Superior temporal gyrus (tissue), 1 donor: ENCODE results near the gene TWF1.
"Not testable (repeated sequence)": the region's sequence is repeated elsewhere in the genome, so short reads cannot be mapped to it uniquely, and the experiment has no call there.

ENCODE experiments used
- DNase-seq: peaks from one replicate; pipeline ENCODE4 v3.0.0-alpha.2; 2016; ENCODE audit errors: extremely low spot score

The TWF1 gene

DNA sequence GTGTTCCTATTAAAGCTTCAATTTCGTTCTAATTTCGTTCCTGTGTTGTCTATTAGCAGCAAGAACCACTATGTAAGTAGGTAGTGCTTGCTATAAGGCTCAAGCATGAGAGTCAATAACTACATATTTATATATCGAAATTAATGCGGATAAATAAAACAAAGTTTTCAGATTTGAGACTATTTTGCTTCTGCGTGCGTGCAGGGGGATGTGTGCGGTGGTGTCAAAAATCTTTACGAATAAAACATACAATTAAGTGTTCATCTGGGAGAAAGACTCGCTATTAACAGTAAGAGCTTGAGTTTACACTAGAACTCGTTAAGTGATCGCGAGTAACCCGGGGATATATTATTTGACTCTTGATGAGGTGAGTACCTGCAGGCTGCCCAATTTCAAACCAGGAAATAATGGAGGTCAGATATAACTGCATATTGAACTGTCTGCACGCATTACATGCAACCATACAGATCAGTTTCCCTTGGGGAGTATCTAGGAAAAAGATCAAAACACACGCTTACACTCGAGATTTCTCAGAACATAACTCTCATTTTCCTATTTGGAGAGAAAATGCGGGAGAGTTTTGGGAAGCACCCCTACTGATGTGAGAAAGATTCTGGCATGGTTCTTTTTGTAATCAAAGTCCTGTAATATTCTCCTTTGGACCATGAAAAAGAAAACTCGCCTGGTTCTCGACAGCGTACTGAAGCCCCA lies 813 bp downstream of the TWF1 start:
- DNase-seq = no peak

DNA sequence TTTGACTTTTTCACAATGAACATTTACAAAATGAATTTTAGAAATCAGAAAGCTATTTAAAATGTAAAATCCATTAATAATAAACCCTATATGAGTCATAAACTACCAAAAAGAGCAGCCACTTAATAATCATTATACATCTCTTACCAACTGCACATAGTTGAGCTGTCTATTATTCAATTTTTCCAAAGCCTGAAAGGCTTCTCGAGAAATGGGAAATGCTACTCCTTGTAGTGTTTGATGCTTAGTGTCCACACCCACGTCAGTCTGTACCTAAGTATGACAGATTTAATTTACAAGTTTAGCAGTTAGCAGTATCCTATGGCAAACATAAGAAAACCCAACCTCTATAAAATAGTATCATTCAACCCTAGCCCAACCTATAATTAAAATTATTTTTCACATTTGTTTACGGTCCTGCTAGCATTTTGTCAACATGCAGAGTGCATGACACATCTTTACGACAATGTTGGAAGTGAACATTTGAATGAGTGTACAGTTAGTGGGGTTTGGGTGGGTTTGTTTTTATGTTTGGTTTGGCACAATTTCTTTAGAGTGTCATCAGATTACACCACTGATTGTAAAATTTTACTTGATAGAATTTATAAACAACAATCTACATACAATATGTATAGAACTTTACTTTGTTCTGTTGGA lies 8.4 kb downstream of the TWF1 start:
- no peak for DNase-seq

DNA sequence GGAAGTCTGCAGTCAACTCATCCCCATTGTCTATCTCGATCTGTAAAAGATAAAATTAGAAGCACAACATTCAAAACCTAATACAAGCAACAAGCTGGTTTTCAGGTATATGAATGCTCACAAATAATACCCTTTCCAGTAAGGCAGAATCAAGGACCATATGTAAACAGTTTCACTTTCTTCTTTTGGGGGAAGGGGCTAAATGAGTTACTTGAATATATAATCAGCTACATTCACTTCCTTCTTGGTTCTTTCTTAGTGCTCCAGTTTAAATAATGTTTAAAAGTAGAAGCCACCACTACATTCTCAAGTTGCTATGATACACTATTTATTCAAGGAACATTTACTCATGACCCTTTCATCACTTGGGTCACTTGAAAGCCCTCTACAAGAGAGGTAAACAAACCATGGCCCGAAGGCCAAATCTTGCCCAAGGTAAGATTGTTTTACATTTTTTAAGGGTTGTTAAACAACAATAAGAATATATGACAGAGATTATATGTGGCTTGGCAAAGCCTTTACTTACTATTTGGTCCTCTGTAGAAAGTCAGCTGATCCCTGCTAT lies 10.3 kb downstream of the TWF1 start:
- no peak for DNase-seq

DNA sequence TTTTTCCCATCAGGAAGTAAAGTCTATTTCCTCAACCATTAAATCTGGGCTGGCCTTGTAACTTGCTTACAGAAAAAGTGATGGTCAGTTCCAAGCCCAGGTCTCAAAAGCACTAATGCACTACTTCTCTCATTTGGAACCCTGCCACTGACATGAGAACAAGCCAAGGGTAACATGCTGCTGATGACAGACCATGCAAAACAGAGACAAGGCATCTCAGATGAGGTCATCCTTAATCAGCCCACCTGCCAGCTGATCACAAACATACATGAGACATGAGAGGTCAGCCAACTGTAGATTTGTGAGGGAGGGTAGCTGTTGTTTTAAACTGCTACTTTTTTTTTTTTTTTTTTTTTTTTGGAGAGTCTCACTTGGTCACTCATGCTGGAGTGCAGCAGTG lies 16.2 kb downstream of the TWF1 start:
- DNase-seq = no peak

DNA sequence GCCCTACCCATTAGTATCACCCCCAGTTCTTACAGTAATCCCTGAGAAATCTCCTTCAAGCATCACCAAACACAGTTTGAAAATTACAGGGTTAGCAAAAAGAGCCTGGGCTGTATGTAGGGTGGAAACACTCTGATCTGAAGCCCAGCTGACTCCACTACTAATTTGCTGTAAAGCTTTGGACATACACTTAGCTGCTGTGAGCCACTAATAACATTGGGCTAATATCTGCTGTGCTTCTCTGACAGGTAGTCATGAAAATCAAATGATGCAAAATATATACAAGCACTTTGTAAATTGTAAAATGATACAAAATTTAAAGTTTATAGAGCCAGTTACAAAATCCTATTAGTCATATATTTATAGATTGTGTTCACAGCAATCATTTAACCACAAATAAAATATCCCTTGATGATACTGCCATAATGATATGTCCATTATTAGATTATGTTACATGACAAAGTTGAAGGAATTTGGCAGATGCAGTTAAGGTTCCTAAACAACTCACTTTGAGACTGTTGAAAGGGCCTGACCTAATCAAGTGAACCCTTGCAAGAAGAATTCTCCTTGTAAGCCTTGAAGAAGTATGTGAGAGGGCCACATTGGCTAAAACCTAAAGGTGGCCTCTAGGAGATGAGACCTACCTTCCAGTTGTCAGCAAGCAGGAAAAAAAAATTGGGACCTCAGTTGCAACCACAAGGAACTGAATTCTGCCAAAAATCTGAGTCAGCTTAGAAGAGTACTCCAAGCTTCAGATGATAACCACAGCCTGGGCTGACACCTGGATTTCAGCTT lies 19.0 kb downstream of the TWF1 start:
- DNase-seq = no peak

DNA sequence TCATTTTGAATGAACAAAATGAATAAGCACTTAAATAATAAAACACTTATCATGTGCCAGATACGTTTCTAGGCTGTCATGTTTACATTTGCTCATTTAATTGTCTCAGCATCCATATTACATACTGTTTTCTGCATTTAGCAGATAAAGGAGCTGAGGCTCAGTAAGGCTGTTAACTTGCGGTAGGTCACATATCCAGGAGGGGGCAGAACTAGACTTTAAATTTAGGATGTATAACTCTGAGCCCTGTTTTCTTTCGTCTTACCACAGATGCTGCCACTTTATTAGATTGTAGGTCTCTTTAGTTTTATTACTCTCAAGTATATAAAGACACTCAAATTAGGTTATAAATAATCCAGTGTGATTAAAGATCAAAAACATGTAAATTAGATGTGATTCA lies 29.6 kb downstream of the TWF1 start:
- DNase-seq = peak; percentile 52

DNA sequence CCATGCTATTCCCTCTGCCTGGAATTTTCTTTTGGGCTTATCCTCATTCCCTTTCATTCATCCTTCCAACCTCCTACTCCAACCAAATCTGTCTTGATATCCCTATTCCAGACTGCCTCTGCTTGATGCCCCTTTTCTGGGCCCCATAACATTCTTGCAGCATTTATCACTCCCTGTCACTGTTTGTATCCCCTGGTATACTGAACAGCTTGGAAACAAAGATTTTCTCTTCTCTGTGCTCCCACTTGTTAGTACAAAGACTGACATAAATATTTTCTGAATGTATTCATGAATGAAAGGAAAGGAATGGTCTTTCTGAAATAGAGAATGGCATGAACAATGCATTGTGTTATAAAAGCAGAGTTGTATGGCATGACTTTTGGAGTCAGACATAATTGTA lies 39.8 kb downstream of the TWF1 start:
- no peak for DNase-seq

DNA sequence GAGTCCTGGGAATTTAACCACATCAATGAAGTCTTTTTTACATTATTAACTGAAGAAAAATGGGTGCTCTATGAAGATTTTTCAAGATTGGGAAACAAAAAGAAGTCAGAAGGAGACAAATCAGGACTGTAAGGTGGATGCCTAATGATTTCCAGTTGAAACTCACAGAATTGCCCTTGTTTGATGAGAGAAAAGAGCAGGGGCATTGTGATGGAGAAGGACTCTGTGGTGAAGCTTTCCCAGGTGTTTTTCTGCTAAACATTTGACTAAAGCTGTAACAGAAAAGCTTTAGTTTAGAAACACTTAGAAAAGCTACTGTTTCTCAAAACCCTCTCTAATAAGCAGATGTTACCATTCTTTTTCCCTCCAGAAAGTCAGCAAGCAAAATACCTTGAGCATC lies 41.6 kb downstream of the TWF1 start:
- DNase-seq = no peak

DNA sequence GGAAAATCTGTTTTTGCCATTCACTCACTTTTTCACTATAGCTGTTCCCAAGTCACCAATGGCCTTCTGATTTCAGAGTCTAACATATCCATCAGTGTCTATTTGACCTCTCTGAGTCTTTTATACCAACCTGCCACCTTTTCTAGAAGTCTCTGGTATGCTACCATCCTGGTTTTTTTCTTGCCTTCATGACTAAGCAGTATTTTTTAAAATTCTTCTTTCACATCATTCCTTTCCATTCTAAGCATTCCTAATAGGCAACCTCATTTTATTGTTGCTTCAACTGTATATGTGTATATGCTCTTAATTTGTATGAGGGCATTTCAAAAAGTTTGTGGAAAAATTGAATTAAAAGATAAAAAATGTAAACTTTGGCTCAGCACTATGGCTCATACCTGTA lies 42.3 kb downstream of the TWF1 start:
- no peak for DNase-seq

DNA sequence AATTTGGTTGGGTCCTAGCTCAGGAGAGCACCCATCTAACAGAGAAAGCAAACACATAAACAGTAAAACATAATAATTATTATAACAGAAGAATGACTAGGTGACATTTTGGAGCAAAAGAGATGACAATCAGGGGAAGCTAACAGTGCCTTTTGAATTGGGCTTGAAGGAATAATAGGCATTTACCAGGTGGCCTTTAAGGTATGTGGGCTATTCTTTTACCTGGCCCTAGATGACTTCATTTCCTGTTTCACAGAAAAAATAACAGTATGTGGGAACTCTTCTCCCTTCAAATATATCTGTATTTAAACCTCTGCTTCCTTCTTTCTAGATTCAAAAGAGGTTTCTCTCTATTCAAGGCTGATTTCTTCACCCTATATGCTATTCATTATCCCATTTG lies 43.5 kb downstream of the TWF1 start:
- DNase-seq = no peak

DNA sequence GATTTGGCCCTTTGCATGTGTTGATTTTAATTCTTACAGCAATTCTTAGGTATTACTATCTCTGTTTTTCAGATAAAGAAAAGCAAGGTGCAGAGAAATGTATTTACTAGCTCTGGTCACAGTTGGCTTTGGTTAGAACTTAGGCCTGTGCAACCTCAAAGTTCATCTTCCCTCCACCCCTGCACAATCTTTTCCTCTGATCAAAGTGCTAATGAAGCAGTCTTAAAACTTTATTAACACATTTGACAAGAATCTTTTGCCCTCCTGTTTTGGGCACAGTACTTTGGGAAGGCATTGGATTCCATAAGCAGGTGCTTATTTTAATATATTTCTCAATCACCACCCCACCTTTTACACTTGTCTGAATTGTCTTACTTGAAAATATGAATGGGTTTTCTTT lies 44.6 kb downstream of the TWF1 start:
- no peak for DNase-seq

DNA sequence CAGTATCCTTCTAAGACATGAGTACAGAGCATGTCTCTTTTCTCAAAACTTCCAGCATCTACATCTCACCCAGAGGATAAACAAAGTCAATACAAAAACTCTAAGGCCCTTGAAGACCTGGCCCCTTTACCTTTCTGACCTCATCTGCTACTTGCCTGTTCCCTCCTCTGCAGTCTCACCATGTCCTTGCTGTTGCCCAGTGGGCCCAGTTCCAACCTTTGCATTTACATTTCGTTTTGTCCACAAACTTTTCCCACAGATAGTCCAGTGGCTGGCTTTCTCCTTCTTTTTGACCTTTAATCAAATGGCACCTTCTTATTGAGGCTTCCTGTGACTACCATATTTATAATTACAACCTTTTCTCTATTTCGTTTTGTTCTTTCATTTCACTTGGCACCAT lies 45.7 kb downstream of the TWF1 start:
- DNase-seq = no peak

DNA sequence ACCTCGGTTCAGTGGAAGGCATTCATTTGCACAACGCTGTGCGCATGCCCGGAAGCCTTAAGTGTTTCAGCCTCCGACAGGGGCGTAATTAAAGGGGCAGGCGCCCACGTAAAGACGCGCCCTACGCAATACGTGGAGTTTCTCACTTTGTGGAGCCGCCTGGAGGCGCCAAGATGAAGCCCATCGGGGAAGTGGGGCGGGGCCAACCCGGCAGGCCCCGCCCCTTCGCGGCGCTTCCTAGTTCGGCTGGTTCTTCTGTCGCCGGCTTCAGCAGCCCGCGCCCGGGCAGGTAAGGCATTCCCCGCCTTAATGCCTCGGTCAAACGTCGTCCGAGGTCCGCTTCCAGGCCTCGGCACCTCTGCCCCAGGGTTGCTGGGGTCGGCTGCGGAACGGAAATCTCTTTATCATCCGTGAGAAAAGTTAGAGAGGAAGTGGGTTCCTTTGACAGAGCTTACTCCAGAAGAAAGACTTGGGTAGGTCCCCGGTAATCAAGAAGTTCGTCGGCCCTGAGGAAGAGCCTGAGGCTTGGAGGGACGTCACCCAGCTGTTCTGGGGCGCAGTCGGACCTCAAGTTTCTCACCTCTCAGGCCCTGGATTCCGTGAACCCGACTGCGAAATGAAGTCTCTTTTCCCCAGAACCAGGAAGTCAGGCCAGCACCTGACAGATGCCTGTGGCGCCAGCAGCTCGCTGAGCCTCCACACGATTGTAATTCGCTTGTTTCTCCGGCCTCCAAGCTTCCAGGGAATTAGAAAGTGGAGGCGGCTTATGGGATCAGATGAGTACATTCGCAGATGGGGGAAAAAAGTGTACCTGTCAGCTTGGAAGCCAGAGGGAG lies 47.2 kb downstream of the TWF1 start, which contains the start of the genes IRAK4 and PUS7L:
IRAK4 (plus strand) TSS at position 224 of the 836 bp plus-strand sequence. CDS start 9,161 bp downstream, outside the sequence.
PUS7L (minus strand) TSS at position 63 of the 836 bp plus-strand sequence. CDS start 3,545 bp downstream, outside the sequence.
- DNase-seq = peak; percentile 97

DNA sequence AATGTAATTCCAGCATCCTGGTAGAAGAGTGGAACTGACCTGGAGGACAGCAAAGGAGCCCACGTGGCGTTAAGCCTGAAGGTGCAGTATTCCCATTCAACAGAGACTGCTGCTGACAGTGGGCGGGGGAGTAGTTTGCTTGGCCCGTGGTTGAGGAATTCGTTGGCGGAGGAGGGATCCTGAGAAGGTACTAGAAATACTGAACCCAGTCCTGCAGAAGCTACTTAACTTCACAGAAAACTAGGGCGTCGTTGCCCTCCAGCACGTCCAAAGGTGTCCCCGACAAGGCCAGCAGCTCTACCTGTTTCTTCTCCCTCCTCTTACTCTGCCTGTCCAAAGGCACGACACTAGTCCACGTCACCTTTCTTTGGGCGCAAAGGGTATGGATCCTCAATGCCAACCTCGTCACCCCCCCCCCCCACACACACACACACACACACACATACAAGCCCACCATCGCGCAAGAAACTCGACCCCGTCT lies 47.8 kb downstream of the TWF1 start:
- peak; percentile 62 for DNase-seq

DNA sequence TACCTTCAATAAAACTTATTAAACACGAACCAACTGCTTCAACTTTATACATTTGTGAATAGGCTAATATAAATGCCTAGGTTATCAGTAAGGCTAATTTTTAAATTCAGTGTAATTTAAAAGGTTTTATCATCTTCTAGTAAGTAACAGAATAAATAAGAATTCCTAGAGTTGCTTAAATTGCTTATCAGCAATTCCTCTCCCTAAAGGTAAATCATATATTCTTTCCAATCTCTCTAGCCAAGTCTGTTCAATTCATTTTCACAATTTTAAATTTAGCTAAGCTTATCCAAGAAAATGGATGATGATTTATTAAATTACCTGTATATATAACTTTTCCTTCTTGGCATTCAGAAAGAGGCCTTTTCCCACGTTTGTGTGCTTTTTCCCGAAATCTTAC lies 52.1 kb downstream of the TWF1 start:
- DNase-seq = no peak

DNA sequence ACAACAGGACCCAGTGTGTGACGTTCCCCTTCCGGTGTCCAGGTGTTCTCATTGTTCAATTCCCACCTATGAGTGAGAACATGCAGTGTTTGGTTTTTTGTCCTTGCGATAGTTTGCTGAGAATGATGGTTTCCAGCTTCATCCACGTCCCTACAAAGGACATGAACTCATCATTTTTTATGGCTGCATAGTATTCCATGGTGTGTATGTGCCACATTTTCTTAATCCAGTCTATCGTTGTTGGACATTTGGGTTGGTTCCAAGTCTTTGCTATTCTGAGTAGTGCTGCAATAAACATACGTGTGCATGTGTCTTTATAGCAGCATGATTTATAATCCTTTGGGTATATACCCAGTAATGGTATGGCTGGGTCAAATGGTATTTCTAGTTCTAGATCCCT lies 54.8 kb downstream of the TWF1 start:
- DNase-seq = not testable (repeated sequence)

DNA sequence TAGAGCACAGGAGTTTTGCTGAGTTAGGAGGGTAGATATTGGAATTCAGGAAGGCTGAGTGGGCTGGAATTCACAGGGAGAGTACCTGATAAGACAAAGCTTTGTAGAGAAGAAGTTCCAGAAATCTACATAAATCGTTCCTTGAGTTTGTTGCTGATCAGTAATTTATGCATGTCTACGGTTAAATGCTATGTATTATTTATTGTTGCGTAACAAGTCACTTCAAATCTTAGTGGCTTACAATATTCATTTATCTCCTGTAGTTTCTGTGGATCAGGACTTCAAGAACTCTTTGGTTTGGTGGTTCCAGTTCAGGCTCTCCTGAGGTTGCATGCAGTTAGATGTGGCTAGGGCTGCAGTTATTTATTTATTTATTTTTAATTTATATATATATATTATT lies 55.3 kb downstream of the TWF1 start:
- DNase-seq = no peak

DNA sequence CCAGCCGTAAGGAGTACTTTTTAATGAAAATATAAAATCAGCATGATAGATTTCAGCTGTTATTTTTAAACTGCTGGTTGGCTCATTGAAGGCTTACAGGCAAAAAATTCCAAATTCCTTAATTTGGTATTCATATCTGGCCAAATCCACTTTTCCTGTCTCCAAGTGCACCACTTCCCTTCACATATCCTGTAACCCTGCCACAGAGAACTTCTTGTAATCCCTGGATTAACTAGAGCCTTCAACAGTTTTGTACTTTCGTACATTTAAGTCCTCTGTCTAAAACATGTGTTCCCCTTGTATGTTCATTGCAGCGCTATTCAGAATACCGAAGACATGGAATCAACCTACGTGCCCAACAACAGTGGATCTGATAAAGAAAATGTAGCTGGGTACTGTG lies 57.1 kb downstream of the TWF1 start:
- no peak for DNase-seq

DNA sequence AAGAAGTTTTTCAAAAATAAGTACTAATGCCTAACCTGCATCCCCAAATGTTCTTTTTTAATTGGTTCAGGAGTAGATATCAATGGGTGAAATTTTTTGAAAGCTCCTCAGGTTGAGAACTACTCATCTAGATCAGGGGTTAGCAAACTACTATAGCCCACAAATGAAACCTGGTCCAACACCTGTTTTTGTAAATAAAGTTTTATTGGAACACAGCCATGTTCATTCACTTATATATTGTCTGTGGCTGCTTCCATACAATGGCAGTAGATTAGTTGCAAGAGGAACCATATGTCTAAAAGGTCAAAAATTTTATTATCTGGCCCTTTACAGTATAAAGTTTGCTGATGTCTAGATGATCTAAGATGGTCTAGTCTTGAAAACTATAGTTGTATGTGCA lies 61.3 kb downstream of the TWF1 start:
- DNase-seq = no peak
